ENCODE results near the gene PCDHGA9. TPM values are rescaled to one million over a fixed set of nuclear protein-coding genes. Genes with fewer than 3 reads are reported as not detected.

Gene PCDHGA9
- polyA plus RNA-seq, 1 donor = 4.4 TPM

Other genes with a start within 250 kb of the PCDHGA9 start
- 3.2 TPM for gene PCDHB7, start 230.1 kb upstream of the PCDHGA9 start, polyA plus RNA-seq (ENCODE audit: insufficient read length)
- gene PCDHB8, start 225.0 kb upstream of the PCDHGA9 start, polyA plus RNA-seq (ENCODE audit: insufficient read length) = 2.1 TPM
- gene PCDHB16, start 220.4 kb upstream of the PCDHGA9 start, polyA plus RNA-seq (ENCODE audit: insufficient read length) = 3.9 TPM
- 3.2 TPM for gene PCDHB9, start 215.6 kb upstream of the PCDHGA9 start, polyA plus RNA-seq (ENCODE audit: insufficient read length)
- 5.3 TPM for gene PCDHB10, start 210.4 kb upstream of the PCDHGA9 start, polyA plus RNA-seq (ENCODE audit: insufficient read length)
- 4.4 TPM for gene PCDHB11, start 203.2 kb upstream of the PCDHGA9 start, polyA plus RNA-seq (ENCODE audit: insufficient read length)
- gene PCDHB12, start 194.1 kb upstream of the PCDHGA9 start, polyA plus RNA-seq (ENCODE audit: insufficient read length) = 4.7 TPM
- 2.8 TPM for gene PCDHB13, start 188.9 kb upstream of the PCDHGA9 start, polyA plus RNA-seq (ENCODE audit: insufficient read length)
- 7.5 TPM for gene PCDHB14, start 179.4 kb upstream of the PCDHGA9 start, polyA plus RNA-seq (ENCODE audit: insufficient read length)
- 9.4 TPM for gene PCDHB15, start 157.4 kb upstream of the PCDHGA9 start, polyA plus RNA-seq (ENCODE audit: insufficient read length)
- not detected for gene SLC25A2, start 98.7 kb upstream of the PCDHGA9 start, polyA plus RNA-seq (ENCODE audit: insufficient read length)
- gene TAF7, start 82.0 kb upstream of the PCDHGA9 start, polyA plus RNA-seq (ENCODE audit: insufficient read length) = 76.5 TPM
- gene PCDHGA1, start 72.3 kb upstream of the PCDHGA9 start, polyA plus RNA-seq (ENCODE audit: insufficient read length) = 0.77 TPM
- gene PCDHGA2, start 64.0 kb upstream of the PCDHGA9 start, polyA plus RNA-seq (ENCODE audit: insufficient read length) = 2.1 TPM
- gene PCDHGA3, start 58.9 kb upstream of the PCDHGA9 start, polyA plus RNA-seq (ENCODE audit: insufficient read length) = 1.0 TPM
- 0.45 TPM for gene PCDHGB1, start 52.7 kb upstream of the PCDHGA9 start, polyA plus RNA-seq (ENCODE audit: insufficient read length)
- gene PCDHGA4, start 47.8 kb upstream of the PCDHGA9 start, polyA plus RNA-seq (ENCODE audit: insufficient read length) = 1.6 TPM
- 2.8 TPM for gene PCDHGB2, start 42.8 kb upstream of the PCDHGA9 start, polyA plus RNA-seq (ENCODE audit: insufficient read length)
- 2.6 TPM for gene PCDHGA5, start 38.6 kb upstream of the PCDHGA9 start, polyA plus RNA-seq (ENCODE audit: insufficient read length)
- 1.8 TPM for gene PCDHGB3, start 32.5 kb upstream of the PCDHGA9 start, polyA plus RNA-seq (ENCODE audit: insufficient read length)
- 4.4 TPM for gene PCDHGA6, start 28.9 kb upstream of the PCDHGA9 start, polyA plus RNA-seq (ENCODE audit: insufficient read length)
- gene PCDHGA7, start 20.0 kb upstream of the PCDHGA9 start, polyA plus RNA-seq (ENCODE audit: insufficient read length) = 1.6 TPM
- 2.6 TPM for gene PCDHGB4, start 15.1 kb upstream of the PCDHGA9 start, polyA plus RNA-seq (ENCODE audit: insufficient read length)
- 0.80 TPM for gene PCDHGA8, start 10.1 kb upstream of the PCDHGA9 start, polyA plus RNA-seq (ENCODE audit: insufficient read length)
- 4.1 TPM for gene PCDHGB5, start 4.8 kb upstream of the PCDHGA9 start, polyA plus RNA-seq (ENCODE audit: insufficient read length)
- gene PCDHGB6, start 5.2 kb downstream of the PCDHGA9 start, polyA plus RNA-seq (ENCODE audit: insufficient read length) = 4.0 TPM
- 1.6 TPM for gene PCDHGA10, start 10.2 kb downstream of the PCDHGA9 start, polyA plus RNA-seq (ENCODE audit: insufficient read length)
- 9.9 TPM for gene PCDHGB7, start 14.9 kb downstream of the PCDHGA9 start, polyA plus RNA-seq (ENCODE audit: insufficient read length)
- 3.0 TPM for gene PCDHGA11, start 18.3 kb downstream of the PCDHGA9 start, polyA plus RNA-seq (ENCODE audit: insufficient read length)
- 2.4 TPM for gene PCDHGA12, start 27.7 kb downstream of the PCDHGA9 start, polyA plus RNA-seq (ENCODE audit: insufficient read length)
- 119 TPM for gene PCDHGC3, start 73.2 kb downstream of the PCDHGA9 start, polyA plus RNA-seq (ENCODE audit: insufficient read length)
- gene PCDHGC4, start 82.3 kb downstream of the PCDHGA9 start, polyA plus RNA-seq (ENCODE audit: insufficient read length) = 1.7 TPM
- 1.1 TPM for gene PCDHGC5, start 86.3 kb downstream of the PCDHGA9 start, polyA plus RNA-seq (ENCODE audit: insufficient read length)
- 22.7 TPM for gene DIAPH1, start 216.2 kb downstream of the PCDHGA9 start, polyA plus RNA-seq (ENCODE audit: insufficient read length)
- gene HDAC3, start 234.1 kb downstream of the PCDHGA9 start, polyA plus RNA-seq (ENCODE audit: insufficient read length) = 48.3 TPM
- gene RELL2, start 234.2 kb downstream of the PCDHGA9 start, polyA plus RNA-seq (ENCODE audit: insufficient read length) = 0.12 TPM
- 7.6 TPM for gene FCHSD1, start 248.6 kb downstream of the PCDHGA9 start, polyA plus RNA-seq (ENCODE audit: insufficient read length)

All from hindlimb muscle (tissue), 1 donor.